Peyer's patch (tissue), 4 donors: ENCODE results near the gene DHX40. TPM values are rescaled to one million over a fixed set of nuclear protein-coding genes. Genes with fewer than 3 reads are reported as not detected.
A peak's percentile ranks its signal among the peaks of the same experiment; 100 is the strongest.

Experiments used
- DNase-seq, 3 donors: peaks; one replicate each; pipeline ENCODE4 v3.0.0-alpha.2; 2017 to 2019
- H3K27ac ChIP-seq, 4 donors: fragments of 200-600 bp; sonication (generic); one replicate each; pipeline ENCODE4 v1.5.1; 2016 to 2019
- H3K27me3 ChIP-seq, 2 donors: fragments of 200-600 bp; sonication (generic); one replicate each; pipeline ENCODE4 v1.5.1; 2019
- H3K36me3 ChIP-seq, 3 donors: fragments of 200-600 bp; sonication (generic); one replicate each; pipeline ENCODE4 v1.5.1; 2016 to 2019
- H3K4me1 ChIP-seq, 4 donors: fragments of 200-600 bp; sonication (generic); one replicate each; pipeline ENCODE4 v1.5.1; 2016 to 2019
- H3K4me3 ChIP-seq, 4 donors: fragments of 200-600 bp; sonication (generic); 1 replicate in 3 of 4; 2 replicates in 1 of 4; pipeline ENCODE4 v1.5.1; 2016 to 2019; ENCODE audit warnings: mild to moderate bottlenecking in 1 of 4
- H3K9me3 ChIP-seq, 4 donors: fragments of 200-600 bp; sonication (generic); one replicate each; pipeline ENCODE4 v1.5.1; 2016 to 2019; ENCODE audit warnings: mild to moderate bottlenecking in 1 of 4
- POLR2A ChIP-seq, 2 donors: fragments of 450-650 bp; IDR thresholded peaks; one replicate each; pipeline ENCODE4 v1.5.1; 2017; ENCODE audit warnings: antibody characterized with exemption in 2 of 2, mild to moderate bottlenecking in 2 of 2, moderate library complexity in 2 of 2
- total RNA-seq, 4 donors: library from RNA; depleted of rRNA; stranded (reverse); fragments of >200 nt; gene quantifications; one replicate each; pipeline ENCODE4 v1.1.0, GENCODE V29; 2016
- TF ChIP-seq, protein P1 (sequence below), 6 experiments: fragments of 450-650 bp in 4 of 6; fragments of 200-600 bp in 2 of 6; sonication (generic) in 1 of 6; IDR thresholded peaks; one replicate each; pipeline ENCODE4 v1.5.1; 2017 to 2019; ENCODE audit warnings: antibody characterized with exemption in 6 of 6, mild to moderate bottlenecking in 3 of 6, moderate library complexity in 1 of 6

The DHX40 gene
- total RNA-seq, 4 donors from 2014 or later, result 13.3 to 28.1 (median 16.5) TPM

DNA sequence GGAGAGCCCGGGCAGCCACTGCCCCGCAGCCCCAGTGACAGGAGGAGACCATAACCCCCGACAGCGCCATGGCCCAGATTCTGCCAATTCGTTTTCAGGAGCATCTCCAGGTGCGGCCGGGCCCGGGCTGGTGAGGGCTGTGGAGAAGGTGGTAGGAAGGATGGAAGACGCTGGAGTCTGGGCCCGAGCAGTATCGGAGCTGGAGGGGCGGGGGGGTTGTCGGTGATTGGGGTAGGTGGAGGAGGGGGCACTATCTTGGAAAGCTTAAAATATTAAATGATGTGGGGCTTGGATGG is 54.6 kb downstream of the DHX40 start:
- TF ChIP-seq, protein P1, sequence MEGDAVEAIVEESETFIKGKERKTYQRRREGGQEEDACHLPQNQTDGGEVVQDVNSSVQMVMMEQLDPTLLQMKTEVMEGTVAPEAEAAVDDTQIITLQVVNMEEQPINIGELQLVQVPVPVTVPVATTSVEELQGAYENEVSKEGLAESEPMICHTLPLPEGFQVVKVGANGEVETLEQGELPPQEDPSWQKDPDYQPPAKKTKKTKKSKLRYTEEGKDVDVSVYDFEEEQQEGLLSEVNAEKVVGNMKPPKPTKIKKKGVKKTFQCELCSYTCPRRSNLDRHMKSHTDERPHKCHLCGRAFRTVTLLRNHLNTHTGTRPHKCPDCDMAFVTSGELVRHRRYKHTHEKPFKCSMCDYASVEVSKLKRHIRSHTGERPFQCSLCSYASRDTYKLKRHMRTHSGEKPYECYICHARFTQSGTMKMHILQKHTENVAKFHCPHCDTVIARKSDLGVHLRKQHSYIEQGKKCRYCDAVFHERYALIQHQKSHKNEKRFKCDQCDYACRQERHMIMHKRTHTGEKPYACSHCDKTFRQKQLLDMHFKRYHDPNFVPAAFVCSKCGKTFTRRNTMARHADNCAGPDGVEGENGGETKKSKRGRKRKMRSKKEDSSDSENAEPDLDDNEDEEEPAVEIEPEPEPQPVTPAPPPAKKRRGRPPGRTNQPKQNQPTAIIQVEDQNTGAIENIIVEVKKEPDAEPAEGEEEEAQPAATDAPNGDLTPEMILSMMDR (IDR thresholded peaks at IDR 0.05), result no peak
- TF ChIP-seq POLR2A (IDR thresholded peaks at IDR 0.05), result no peak
- H3K9me3 ChIP-seq, result no peaks in the 10 kb centered on the region
- H3K4me3 ChIP-seq, result peak overlapping the region; percentile 82 to 96 (median 90)
- H3K36me3 ChIP-seq, result no peaks in the 10 kb centered on the region
- H3K4me1 ChIP-seq, result peaks cover 0 to 46% (median 12%) of the 10 kb centered on the region in 4 donors
- DNase-seq, result no peak
- peak overlapping the region; percentile 88 to 99 (median 95) for H3K27ac ChIP-seq
- H3K27me3 ChIP-seq, result no peaks in the 10 kb centered on the region

DNA sequence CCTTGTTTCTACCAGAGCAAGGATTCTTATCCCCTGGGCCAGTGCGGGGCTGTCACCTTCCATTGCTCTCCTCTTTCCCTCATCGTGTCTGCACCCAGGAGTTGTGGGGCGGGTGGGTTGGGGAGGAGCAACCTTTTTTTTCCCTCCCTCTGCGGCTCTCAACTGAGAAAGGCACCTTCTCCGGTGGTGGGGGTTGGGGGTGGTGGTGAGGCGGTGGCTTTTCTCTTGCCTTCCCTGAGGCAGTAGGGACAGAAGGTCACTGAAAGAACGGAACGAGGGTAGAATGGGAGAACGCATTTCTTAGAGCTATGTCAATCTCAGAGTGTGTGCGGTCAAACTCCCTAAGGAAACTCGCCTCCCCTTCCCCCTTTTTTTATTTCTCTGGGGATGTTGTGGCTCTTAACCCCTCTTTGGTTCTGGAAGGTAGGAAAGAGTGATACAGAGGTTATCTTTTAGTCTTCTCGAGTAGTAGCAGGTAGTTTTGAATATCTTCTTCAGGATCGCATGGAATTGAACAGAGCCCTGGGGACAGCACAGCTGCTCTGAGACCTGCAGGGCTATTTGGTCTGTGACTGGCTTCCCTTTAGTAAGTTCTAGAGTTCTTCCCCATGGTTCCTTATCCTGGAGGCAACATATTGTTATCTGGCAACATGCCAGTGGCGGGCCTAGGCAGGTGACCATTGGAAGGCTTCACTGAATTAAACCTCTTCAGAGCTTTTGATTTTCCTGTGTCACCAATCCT is 55.3 kb downstream of the DHX40 start:
- DNase-seq, result peak; percentile 41 to 66 (median 57)
- TF ChIP-seq, protein P1 (IDR thresholded peaks at IDR 0.05), result no peak
- TF ChIP-seq POLR2A (IDR thresholded peaks at IDR 0.05), result no peak
- Histone ChIP-seq H3K27me3 (no peaks in the 10 kb centered on the region), H3K36me3 (no peaks in the 10 kb centered on the region), H3K4me1 (peaks cover 0 to 46% (median 13%) of the 10 kb centered on the region in 4 donors), H3K27ac (peak overlapping the region; percentile 88 to 99 (median 95)), H3K9me3 (no peaks in the 10 kb centered on the region), H3K4me3 (peak overlapping the region; percentile 82 to 96 (median 90))

DNA sequence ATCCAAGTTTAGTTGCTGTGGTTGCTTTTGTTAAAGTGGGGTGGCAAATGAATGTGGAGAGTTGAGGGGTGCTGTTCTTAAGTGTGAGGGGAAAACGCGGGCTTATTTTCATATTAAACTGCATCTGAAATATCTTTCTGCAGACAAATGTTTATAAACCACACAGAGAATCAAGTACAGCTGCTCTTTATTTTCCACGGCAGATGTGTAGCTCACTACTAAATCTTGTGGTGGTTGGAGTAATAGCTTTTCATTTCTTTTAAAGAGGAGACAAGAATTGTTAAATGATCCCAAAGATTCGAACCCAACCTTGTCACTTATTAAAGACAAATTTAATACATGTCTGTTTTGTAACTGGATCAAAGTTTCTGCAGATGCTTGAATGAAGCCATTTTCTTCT is 56.4 kb downstream of the DHX40 start:
- Histone ChIP-seq H3K36me3 (no peaks in the 10 kb centered on the region), H3K9me3 (no peaks in the 10 kb centered on the region), H3K4me1 (peaks cover 0 to 55% (median 15%) of the 10 kb centered on the region in 4 donors), H3K27ac (peak overlapping the region in 1 of 4 donors; percentile 6), H3K4me3 (peak overlapping the region in 2 of 4 donors; percentile 89 to 96), H3K27me3 (no peaks in the 10 kb centered on the region)
- no peak for DNase-seq
- no peak for TF ChIP-seq POLR2A (IDR thresholded peaks at IDR 0.05)
- TF ChIP-seq, protein P1 (IDR thresholded peaks at IDR 0.05), result no peak

DNA sequence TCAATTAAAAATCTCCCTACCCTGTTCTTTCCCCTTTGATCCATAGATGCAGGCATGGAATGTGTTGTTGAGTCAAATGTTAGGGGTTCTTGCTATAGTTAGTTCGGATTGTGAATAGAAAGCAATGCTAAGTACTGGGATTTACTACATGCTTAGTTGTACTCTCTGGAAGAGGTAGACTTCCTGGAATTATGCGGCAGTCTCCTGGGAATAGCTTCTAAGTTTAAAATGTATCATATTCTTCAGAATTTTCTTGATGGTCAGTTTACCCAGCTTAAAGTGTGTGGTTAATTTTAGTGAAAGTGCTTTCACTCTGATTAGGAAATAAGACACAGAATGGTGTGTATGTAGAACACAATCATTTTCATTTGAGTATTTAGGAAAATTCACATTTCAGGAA is 57.7 kb downstream of the DHX40 start:
- Histone ChIP-seq H3K9me3 (no peaks in the 10 kb centered on the region), H3K27ac (peak overlapping the region in 1 of 4 donors; percentile 51), H3K4me1 (peaks cover 0 to 59% (median 21%) of the 10 kb centered on the region in 4 donors), H3K36me3 (no peaks in the 10 kb centered on the region), H3K4me3 (peak overlapping the region in 2 of 4 donors; percentile 14 to 89), H3K27me3 (no peaks in the 10 kb centered on the region)
- no peak for DNase-seq
- TF ChIP-seq POLR2A (IDR thresholded peaks at IDR 0.05), result no peak
- TF ChIP-seq, protein P1 (IDR thresholded peaks at IDR 0.05), result no peak

DNA sequence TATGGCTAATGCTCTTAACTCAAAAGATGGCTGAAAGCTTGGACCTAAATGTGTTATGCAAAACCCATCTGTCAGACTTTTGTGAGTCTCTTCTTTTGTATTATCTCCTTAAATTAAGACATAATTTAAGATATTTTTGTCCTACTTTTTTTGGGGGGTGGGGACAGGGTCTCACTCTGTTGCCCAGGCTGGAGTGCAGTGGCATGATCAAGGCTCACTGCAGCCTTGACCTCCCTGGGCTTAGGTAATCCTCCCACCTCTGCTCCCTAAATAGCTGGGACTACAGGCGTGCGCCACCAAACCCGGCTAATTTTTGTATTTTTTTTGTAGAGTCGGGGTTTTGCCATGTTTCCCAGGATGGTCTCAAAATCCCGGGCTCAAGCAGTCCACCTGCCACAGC is 61.3 kb downstream of the DHX40 start:
- H3K36me3 ChIP-seq, result no peaks in the 10 kb centered on the region
- H3K27ac ChIP-seq, result peak overlapping the region in 1 of 4 donors; percentile 9
- no peak for DNase-seq
- TF ChIP-seq, protein P1 (IDR thresholded peaks at IDR 0.05), result no peak
- no peak overlapping the region for H3K4me3 ChIP-seq
- H3K4me1 ChIP-seq, result peaks cover 0 to 79% (median 21%) of the 10 kb centered on the region in 4 donors
- H3K27me3 ChIP-seq, result no peaks in the 10 kb centered on the region
- no peaks in the 10 kb centered on the region for H3K9me3 ChIP-seq
